Measurements from ENCODE around the gene NUTM2G.

GRCh38 chr9:96883922-96884321 lies 44.7 kb upstream of the NUTM2G start:
- TF ChIP-seq CTCF (conservative IDR thresholded peaks at IDR 0.05; ENCODE audit: low read depth, low read length) (no peak), EZH2 (IDR thresholded peaks at IDR 0.05; ENCODE audit: low read length, unreplicated experiment) (no peak)

All from PC-3 (cell line).